Myocyte (in vitro differentiated cells): ENCODE results near the gene SFMBT2. TPM values are rescaled to one million over a fixed set of nuclear protein-coding genes. Genes with fewer than 3 reads are reported as not detected.
"Not testable (repeated sequence)": the region's sequence is repeated elsewhere in the genome, so short reads cannot be mapped to it uniquely, and the experiment has no call there.

Experiments used
- DNase-seq: peaks from one replicate; pipeline ENCODE4 v3.0.0-alpha.2; 2012; ENCODE audit warnings: low read depth
- total RNA-seq: library from RNA; depleted of rRNA; stranded (reverse); fragments of >200 nt; gene quantifications from 2 replicates; pipeline ENCODE4 v1.2.3, GENCODE V29; 2014

Gene SFMBT2
- total RNA-seq, 1 donor from 2014 or later = 0.08 TPM

- DNase-seq = no peak
These were observed 222.3 kb downstream of the SFMBT2 start for GRCh38 chr10:7188456-7189050.

- no peak for DNase-seq
These were observed 224.3 kb downstream of the SFMBT2 start for GRCh38 chr10:7186387-7187018.

GRCh38 chr10:7185367-7185690, 225.5 kb downstream of the SFMBT2 start:
- DNase-seq = no peak

- no peak for DNase-seq
These were observed 226.0 kb downstream of the SFMBT2 start for GRCh38 chr10:7184660-7185366.

- not testable (repeated sequence) for DNase-seq
These were observed 226.7 kb downstream of the SFMBT2 start for GRCh38 chr10:7184116-7184515.

- not testable (repeated sequence) for DNase-seq
These were observed 228.5 kb downstream of the SFMBT2 start for GRCh38 chr10:7182327-7182726.

- DNase-seq = no peak
These were observed 229.4 kb downstream of the SFMBT2 start for GRCh38 chr10:7181420-7181819.

- DNase-seq = no peak
These were observed 231.3 kb downstream of the SFMBT2 start for GRCh38 chr10:7179536-7179935.

- DNase-seq = no peak
These were observed 236.9 kb downstream of the SFMBT2 start for GRCh38 chr10:7173948-7174347.

GRCh38 chr10:7171825-7172224, 239.0 kb downstream of the SFMBT2 start:
- DNase-seq = no peak

- no peak for DNase-seq
These were observed 240.1 kb downstream of the SFMBT2 start for GRCh38 chr10:7170626-7171322.

GRCh38 chr10:7168414-7168813, 242.4 kb downstream of the SFMBT2 start:
- DNase-seq = no peak

- DNase-seq = no peak
These were observed 245.2 kb downstream of the SFMBT2 start for GRCh38 chr10:7165500-7166177.

GRCh38 chr10:7164955-7165354, 245.9 kb downstream of the SFMBT2 start:
- no peak for DNase-seq

- no peak for DNase-seq
These were observed 248.5 kb downstream of the SFMBT2 start for GRCh38 chr10:7162331-7162730.

- no peak for DNase-seq
These were observed 249.2 kb downstream of the SFMBT2 start for GRCh38 chr10:7161484-7162250.

GRCh38 chr10:7159928-7160327, 250.9 kb downstream of the SFMBT2 start:
- no peak for DNase-seq

- DNase-seq = no peak
These were observed 251.3 kb downstream of the SFMBT2 start for GRCh38 chr10:7159517-7159916.

- no peak for DNase-seq
These were observed 253.7 kb downstream of the SFMBT2 start for GRCh38 chr10:7157091-7157490.

GRCh38 chr10:7153750-7154149, 257.1 kb downstream of the SFMBT2 start:
- no peak for DNase-seq

- no peak for DNase-seq
These were observed 257.9 kb downstream of the SFMBT2 start for GRCh38 chr10:7152982-7153381.
